Posterior vena cava (tissue), 2 donors: ENCODE measurements around the gene MT1F. TPM values are rescaled to one million over a fixed set of nuclear protein-coding genes. Genes with fewer than 3 reads are reported as not detected.
"Not testable (repeated sequence)": the region's sequence is repeated elsewhere in the genome, so short reads cannot be mapped to it uniquely, and the experiment has no call there.

ENCODE experiments used
- DNase-seq: peaks from one replicate; pipeline ENCODE4 v3.0.0-alpha.2; 2020; ENCODE audit warnings: low spot score
- intact Hi-C, 2 donors: fragments of 100-400 bp; cut with DNase I; formaldehyde crosslinking; loops; one replicate each; pipeline versions ENCODE4 v1.14.1 to v1.14.2; 2022 to 2023
- long read RNA-seq, 2 donors: library from polyadenylated mRNA; unstranded; transcript quantifications; one replicate each; pipeline ENCODE4 v2.0.0, GENCODE V29; 2020 to 2021
- total RNA-seq, 2 donors: library from RNA; stranded (reverse); fragmentation: NEBNext Ultra II Directional; extraction: Animal tissue kit (Norgen Biotek cat#: 25700); gene quantifications; one replicate each; pipeline ENCODE4 v1.2.1, GENCODE V29; 2021
- donor health status: DM: yes; HTN: yes; CAD: no.
- donor health status: DM: yes; HTN: yes; CAD: no.

MT1F gene
- 10 to 100 TPM in 1 of 2 donors, 1 to 10 TPM in 1; 9.1 to 10.6 TPM for total RNA-seq
- long read RNA-seq, donor 1, partial matches to known transcripts = 0 of 2 reads
- long read RNA-seq, donor 1, other reads (novel, unspliced or antisense) = 0 of 2 reads
- long read RNA-seq, donor 2, partial matches to known transcripts = 0 of 2 reads
- long read RNA-seq, donor 2, other reads (novel, unspliced or antisense) = 0 of 2 reads

DNA sequence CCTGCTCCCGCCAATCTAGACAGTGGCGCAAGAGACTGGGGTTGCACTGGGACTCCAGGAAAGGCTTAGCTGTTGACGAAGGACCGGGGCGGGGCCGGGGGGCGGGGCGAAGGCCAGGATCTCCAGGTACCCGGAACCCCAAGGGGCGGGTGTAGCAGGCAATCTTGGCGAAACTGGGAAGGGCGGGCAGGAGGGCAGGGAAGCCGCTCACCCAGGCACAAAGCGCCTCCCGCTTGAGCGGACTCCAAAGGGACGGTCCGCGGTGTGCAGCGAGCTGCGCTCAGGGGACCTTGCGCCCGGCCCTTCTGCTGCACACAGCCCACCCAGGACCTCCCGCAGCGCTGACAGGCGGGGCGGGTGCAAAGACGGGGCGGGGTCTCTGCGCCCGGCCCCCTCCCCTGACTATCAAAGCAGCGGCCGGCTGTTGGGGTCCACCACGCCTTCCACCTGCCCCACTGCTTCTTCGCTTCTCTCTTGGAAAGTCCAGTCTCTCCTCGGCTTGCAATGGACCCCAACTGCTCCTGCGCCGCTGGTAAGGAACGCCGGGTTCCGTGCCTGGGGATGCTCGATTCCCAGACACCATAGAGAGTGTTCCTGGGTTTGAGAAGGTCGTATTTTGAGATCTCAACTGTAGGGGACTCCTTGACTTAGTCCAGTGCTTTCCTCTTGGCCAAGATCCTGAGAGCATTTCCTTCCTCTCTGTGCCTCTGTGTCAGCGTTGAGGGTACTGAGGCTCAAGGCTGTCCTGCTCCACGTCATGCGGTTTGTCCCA lies at the start of gene MT1F:
TSS of gene MT1F (plus strand) at position 405 of the 772 bp plus-strand sequence. CDS start at position 505, 100 bp downstream.
- peak; percentile 93 for DNase-seq
- intact Hi-C loops = no loop called here

DNA sequence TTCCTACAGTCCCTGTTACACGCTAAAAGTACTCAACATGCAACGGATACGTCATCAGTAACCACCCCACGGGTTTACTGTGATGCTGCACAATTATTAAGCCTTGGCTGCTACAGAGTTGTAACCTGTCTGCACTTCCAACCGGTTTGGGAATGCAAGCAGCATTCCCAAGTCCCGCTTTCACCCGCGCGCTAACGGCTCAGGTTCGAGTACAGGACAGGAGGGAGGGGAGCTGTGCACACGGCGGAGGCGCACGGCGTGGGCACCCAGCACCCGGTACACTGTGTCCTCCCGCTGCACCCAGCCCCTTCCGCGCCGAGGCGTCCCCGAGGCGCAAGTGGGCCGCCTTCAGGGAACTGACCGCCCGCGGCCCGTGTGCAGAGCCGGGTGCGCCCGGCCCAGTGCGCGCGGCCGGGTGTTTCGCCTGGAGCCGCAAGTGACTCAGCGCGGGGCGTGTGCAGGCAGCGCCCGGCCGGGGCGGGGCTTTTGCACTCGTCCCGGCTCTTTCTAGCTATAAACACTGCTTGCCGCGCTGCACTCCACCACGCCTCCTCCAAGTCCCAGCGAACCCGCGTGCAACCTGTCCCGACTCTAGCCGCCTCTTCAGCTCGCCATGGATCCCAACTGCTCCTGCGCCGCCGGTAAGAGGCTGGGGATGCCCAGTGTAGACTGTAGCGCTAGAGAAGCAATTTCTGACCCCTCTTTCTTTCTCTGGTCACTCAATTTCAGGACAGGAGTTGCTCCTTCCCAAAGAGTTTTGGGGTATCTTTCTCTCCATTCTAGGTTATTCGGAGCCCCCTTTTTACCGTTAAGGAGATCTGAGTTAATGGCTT lies 49.5 kb upstream of the MT1F start, which contains the start of gene MT2A:
TSS of gene MT2A (plus strand) at position 542 of the 833 bp plus-strand sequence. CDS start at position 614, 72 bp downstream.
- DNase-seq = peak; percentile 99
- intact Hi-C loops = no loop called here

DNA sequence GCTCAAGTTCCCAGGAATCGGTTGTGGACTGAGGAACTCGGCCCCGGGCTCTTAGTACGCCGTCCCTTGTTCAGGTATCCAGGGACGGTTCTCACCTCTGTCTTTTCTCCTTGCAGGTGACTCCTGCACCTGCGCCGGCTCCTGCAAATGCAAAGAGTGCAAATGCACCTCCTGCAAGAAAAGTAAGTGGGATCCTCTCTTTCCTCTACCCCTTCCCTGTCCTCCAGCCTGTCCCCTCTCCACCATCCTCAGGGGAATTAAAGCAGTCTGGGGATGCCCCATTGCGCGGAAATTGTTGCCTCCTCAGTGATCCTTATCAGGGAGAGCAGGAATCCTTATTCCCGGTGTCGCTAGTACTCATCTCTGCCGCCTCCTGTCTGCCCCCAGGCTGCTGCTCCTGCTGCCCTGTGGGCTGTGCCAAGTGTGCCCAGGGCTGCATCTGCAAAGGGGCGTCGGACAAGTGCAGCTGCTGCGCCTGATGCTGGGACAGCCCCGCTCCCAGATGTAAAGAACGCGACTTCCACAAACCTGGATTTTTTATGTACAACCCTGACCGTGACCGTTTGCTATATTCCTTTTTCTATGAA lies 48.8 kb upstream of the MT1F start:
- peak; percentile 82 for DNase-seq
- intact Hi-C loops = no loop called here

DNA sequence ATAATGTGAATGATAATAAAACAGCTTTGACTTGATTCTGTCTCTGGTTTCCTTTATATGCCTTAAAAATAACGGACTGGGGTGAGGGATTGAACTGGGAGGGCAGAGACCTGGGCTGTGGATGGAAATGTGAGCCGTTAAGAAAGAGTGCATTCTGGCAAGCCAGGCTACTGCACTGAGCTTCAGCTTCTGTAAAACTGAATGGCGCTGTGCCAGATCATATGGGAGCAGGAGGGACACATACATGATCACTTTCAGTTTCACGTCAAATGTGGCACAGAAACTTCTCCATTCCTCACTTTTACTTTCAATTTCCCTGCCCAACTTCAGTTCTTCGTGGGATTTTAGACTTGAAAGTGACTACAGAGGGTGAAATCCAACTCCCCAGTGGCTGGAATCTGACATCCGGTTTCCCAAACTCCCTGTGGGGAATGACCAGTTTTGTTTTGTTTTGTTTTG lies 48.3 kb upstream of the MT1F start:
- DNase-seq = peak; percentile 89
- intact Hi-C loops = no loop called here

DNA sequence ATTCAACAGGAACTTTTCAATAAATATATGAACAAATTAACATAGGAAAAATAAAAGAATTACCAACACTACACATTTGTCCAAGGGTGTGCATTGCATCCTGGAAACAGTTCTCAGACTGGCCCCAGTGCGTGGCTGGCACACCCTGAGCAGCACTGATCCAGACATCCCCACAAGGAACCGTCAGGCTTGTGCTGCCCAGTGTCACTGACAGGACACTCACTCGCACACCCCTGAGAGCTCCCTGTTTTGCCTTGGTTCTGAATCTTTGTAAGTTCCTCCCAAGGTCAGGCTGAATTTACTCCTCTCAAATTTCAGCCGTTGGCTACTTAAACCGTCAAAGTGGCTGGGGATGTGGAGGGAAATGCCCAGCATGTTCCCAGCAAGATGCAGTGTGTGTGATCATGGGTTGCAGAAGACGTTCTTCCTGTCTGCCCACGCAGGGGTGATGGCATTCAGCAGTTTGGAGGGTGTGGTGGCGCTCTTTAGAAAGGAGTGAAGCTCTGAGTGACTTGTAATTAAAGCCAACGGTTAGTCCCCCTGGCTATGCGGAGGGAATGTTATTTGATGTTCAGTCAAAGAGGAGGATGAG lies 47.6 kb upstream of the MT1F start:
- intact Hi-C loops = no loop called here
- DNase-seq = peak; percentile 90

DNA sequence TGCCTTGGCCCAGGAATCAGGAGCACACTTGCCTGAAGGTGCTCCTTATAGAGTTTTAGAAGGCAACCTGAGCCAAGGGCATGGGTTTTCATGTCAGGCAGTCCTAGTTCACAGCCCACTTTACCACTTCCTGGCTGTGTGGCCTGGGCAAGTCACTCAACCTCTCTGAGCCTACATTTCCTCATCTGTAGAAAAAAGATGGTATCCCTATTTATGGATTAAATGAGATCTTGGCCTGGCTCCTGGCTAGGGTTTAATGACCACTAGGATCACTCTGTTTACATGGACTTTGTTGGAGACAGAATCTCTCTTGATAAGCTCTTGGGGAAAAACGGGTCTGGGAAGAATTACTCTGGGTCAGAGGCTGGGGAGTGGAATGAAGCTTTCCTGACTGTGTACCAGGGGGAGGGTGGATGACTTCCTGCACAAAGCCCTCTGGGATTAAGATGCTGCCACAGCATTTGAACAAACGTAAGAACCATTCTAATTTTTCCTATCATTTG lies 47.1 kb upstream of the MT1F start:
- intact Hi-C loops = no loop called here
- no peak for DNase-seq

DNA sequence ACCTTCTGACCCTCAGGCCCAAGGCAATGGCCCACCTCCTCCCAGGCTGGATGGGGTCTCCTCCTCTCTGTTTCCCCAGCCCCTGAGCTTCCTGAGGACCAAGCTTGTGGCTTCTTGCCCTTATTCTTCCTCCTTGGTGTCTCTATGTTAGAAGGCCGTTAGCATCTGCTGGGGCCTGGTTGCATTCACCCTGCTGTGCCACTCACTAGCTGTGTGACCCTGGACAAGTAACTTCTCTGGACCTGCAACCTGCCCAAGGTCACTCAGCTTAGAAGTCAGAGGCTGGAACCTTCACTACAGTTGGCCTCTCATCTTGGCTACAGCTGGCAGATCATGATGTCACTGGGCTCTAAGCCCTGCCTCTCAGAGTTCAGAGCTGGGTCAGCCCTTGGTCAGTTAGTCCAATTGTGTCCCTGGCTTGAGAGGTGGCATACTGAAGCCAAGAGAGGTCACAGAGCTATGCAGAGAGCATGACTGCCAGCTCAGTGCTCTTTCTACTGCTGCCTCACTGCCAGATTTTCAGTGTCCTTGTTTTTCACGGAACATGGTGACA lies 46.4 kb upstream of the MT1F start:
- intact Hi-C loops = no loop called here

DNA sequence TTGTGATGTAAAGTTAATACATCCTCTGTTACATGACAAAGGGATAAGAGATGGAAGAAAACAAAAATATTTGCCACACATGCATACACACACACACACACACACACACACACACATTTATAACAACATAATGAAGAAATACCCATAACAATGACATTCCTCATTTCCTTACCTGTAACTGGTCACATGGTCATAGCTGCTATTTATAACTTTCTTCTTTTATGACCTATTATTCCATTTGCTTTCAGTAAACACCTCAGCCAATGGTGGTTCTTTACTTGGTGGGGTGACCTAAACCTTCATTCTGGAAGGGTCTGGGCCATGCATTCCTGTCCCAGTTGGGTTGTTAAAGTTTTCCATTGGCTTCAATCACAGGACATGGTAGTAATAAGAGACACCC lies 44.1 kb upstream of the MT1F start:
- DNase-seq = no peak
- intact Hi-C loops = no loop called here

More for the DNA sequence above, 46.4 kb upstream of the MT1F start:
- DNase-seq = peak; percentile 89

DNA sequence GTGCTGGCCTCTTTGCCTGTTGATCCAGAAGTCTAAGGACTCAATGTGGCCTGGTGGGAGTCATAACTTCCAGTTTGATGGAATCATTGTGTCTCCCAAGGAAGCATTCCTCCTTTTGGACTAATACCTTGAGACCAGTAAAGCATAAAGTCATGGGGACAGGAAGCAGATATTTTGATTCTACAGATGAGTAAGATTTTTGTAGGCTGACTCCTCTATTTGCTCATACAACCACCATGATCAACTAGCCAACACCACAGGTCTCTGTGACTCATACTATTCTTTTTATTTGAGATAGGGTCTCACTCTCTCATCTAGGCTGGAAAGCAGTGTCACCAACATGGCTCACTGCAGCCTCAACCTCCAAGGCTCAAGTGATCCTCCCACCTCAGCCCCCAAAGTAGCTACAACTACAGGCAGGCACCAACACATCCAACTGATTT lies 43.2 kb upstream of the MT1F start:
- DNase-seq = no peak
- intact Hi-C loops = no loop called here

DNA sequence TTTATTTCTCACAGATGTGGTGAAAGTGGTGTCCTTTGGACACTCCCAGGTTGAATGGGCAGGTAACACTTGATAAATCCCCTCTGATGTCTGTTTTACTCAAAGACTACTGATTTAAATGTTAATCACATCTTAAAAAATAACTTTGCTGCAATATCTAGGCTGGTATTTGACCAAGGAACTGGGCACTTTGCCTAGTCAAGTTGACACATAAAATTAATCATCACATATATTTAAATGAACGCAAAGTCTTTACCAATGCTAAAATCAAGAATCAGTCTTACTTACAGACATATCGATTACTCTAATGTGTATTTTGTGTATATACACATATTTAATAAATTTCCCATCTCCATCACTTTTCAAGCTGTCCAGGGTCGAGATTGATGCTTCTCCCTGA lies 42.4 kb upstream of the MT1F start:
- no peak for DNase-seq
- intact Hi-C loops = no loop called here

DNA sequence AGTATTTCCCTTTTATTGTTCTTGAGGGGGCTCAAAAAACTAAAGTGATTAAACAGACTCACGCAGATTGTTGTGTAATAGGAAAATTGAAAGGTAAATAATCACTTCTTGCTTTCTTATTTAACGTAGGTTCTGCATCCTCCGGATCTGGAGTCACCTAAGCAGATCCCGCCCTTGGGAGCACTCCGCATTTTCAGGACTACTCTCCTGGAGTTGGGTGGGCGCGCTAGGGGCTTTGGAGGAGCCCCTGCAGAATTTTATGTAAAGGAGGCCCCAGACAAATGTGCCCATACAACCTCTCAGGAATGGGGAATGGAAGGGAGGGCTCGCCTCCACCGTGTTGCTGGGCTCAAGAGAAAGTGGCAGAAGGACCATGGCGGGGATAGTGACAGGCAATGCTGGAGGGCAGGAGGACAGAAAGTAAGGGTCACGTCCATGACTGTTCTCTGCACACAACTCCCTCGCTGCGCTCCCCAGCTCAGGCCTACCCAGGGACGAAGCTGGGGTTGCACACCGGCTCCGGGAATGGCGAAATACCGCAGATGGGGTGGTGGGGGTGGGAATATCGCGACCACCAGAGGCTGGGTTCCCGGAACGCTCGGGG lies 41.0 kb upstream of the MT1F start:
- no peak for DNase-seq
- intact Hi-C loops = no loop called here

DNA sequence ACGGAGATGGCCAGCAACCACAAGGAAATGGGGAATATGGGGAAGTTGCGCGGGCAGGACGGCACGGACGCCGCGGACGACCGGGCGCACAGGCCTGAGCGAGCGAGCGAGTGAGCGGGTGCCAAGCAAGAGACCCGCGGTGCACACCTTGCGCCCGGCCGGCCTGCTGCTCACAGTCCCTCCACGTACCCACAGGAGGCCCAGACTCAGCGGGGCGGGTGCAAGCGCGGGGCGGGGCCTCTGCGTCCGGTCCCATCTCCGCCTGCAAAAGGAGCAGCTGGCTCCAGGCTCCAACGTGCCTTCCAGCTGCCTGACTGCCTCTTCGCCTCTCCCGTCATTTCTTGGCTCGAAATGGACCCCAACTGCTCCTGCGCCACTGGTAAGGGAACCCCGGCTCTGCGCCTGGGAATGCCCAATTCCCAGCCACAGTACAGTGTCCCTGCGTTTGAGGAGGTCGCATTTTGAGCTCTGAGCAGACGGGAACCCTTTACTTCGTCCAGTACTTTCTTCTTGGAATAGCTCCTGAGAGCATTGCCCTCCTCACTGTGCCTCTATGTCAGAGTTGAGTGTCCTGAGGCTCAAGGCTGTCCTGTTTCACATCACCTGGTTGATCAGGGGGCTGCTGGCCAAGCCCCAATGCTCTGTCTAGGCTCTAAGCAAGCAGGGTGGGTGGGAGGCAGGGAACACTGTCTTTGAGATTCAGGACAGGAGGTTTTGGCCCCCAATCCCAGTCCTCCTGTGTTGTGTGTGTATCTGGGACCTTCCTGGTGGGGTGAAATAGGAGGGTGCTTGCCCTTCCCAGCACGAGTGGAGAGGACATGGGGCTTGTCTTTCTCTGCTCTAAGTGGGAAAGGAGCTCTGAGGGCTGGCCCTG lies 40.3 kb upstream of the MT1F start:
- DNase-seq = peak; percentile 94

DNA sequence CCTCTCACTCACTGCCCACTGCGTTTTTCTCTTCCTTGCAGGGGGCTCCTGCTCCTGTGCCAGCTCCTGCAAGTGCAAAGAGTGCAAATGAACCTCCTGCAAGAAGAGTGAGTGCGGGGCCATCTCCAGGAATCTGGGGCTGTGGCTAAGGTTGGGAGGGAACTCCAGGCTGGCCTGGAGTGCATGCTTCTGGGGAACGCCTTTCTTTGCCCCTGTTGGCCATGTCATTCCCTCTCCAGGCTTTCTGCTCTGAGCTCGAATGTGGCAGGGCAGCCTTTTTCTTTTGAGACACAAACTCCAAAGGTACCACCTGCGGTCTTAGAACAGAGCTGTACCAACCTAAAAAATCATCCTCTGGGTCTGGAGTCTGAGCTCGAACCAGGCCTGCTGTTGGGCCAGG lies 39.6 kb upstream of the MT1F start:
- no peak for DNase-seq
- intact Hi-C loops = no loop called here

More for the DNA sequence above, 40.3 kb upstream of the MT1F start:
- intact Hi-C loops = no loop called here

DNA sequence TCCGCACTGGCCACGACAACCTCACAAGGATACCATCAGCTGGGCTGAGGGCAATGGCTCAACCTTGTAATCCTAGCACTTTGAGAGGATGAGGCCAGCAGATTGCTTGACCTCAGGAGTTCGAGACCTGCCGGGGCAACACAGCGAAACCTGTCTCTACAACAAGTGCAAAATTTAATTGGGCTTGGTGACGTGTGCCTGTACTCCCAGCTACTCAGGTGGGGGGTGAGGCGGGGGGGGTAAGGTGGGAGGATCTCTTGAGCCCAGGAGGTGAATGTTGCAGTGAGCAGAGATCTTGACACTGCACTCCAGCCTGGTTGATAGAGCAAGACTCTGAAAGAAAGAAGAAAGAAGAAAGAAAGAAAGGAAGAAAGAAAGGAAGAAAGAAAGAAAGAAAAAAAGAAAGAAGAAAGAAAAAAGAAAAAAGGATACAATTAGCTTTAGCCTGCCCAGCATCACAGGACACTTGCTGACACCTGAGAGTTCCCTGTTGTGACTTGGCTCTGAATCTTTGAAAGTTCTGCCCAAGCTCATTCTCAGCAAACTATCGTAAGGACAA lies 37.3 kb upstream of the MT1F start:
- intact Hi-C loops = no loop called here

DNA sequence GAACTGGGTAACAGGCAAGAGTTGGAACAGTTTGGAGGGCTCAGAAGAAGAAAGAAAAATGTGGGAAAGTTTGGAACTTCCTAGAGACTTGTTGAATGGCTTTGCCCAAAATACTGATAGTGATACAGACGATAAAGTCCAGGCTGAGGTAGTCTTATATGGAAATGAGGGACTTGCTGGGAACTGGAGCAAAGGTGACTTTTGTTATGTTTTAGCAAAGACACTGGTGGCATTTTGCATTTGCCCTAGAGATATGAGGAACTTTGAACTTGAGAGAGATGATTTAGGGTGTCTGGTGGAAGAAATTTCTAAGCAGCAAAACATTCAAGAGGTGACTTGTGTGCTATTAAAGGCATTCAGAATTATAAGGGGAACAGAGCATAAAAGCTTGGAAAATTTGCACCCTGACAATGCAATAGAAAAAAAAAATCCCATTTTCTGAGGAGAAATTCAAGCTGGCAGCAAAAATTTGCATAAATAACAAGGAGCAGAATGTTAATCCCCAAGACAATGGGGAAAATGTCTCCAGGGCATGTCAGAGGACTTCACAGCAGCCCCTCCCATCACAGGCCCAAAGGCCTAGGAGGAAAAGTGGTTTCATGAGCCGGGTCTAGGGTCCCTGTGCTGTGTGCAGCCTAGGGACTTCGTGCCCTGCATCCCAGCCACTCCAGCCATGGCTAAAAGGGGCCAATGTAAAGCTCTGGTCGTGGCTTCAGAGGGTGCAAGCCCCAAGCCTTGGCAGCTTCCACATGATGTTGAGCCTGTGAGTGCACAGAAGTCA lies 35.9 kb upstream of the MT1F start:
- intact Hi-C loops, DNase-seq: not testable (repeated sequence)

More for the DNA sequence above, 37.3 kb upstream of the MT1F start:
- DNase-seq = peak; percentile 74

DNA sequence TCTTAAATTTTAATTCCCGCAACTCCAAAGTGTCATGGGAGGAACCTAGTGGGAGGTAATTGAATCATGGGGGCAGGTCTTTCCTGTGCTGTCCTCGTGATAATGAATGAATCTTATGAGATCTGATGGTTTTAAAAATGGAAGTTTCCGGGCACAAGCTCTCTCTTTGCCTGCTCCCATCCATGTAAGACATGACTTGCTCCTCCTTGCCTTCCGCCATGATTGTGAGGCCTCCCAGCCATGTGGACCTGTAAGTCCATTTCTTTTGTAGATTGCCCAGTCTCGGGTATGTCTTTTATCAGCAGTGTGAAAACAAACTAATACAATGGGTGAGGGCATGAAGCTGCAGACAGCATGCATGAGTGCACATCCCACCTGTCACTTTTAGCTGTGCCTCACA lies 34.6 kb upstream of the MT1F start:
- intact Hi-C loops, DNase-seq: not testable (repeated sequence)
